Adrenal gland (tissue), 12 donors: ENCODE data around the gene PLPP7. TPM values are rescaled to one million over a fixed set of nuclear protein-coding genes. Genes with fewer than 3 reads are reported as not detected.

Experiments used
- DNase-seq, 7 donors: peaks; one replicate each; pipeline ENCODE4 v3.0.0-alpha.2; 2019 to 2020
- H3K27ac ChIP-seq, 5 donors: fragments of 200-600 bp; sonication (generic) in 4 of 5; 1 replicate in 3 of 5; 2 replicates in 2 of 5; pipeline versions ENCODE4 v1.5.1 to v1.8.0; 2016 to 2020; ENCODE audit warnings: mild to moderate bottlenecking in 1 of 5
- H3K27me3 ChIP-seq: fragments of 200-600 bp; 2 replicates; pipeline ENCODE4 v1.8.0; 2021
- H3K36me3 ChIP-seq, 2 donors: fragments of 200-600 bp; replicated peaks in 1 of 2; 1 replicate in 1 of 2; 2 replicates in 1 of 2; pipeline versions ENCODE4 v1.5.1 to v1.8.0; 2018 to 2022
- H3K4me1 ChIP-seq, 2 donors: fragments of 200-600 bp; replicated peaks in 1 of 2; 1 replicate in 1 of 2; 2 replicates in 1 of 2; pipeline versions ENCODE4 v1.5.1 to v1.8.0; 2018 to 2021
- H3K4me3 ChIP-seq, 4 donors: fragments of 200-600 bp; sonication (generic) in 3 of 4; one replicate each; pipeline ENCODE4 v1.5.1; 2016 to 2018
- H3K9me3 ChIP-seq, 3 donors: fragments of 200-600 bp; sonication (generic) in 1 of 3; replicated peaks in 1 of 3; 1 replicate in 2 of 3; 2 replicates in 1 of 3; pipeline versions ENCODE4 v1.5.1 to v1.8.0; 2016 to 2021
- CTCF ChIP-seq, 6 experiments: fragments of 450-650 bp in 4 of 6; fragments of 200-600 bp in 2 of 6; sonication (generic) in 1 of 6; IDR thresholded peaks; 1 replicate in 5 of 6; 2 replicates in 1 of 6; pipeline versions ENCODE4 v1.5.1 to v1.8.0; 2016 to 2021; ENCODE audit warnings: antibody characterized with exemption in 6 of 6, mild to moderate bottlenecking in 2 of 6, moderate library complexity in 1 of 6
- POLR2A ChIP-seq, 2 donors: fragments of 450-650 bp; IDR thresholded peaks; one replicate each; pipeline ENCODE4 v1.6.1; 2017; ENCODE audit warnings: antibody characterized with exemption in 2 of 2, mild to moderate bottlenecking in 2 of 2, moderate library complexity in 1 of 2
- WGBS, 4 donors: extraction: QIAGEN DNeasy Blood & Tissue Kit in 2 of 4; methylation state at CpG; one replicate each; pipeline versions ENCODE4 v1.1.5 to v1.1.7; 2013 to 2017; 5-methylcytosine and 5-hydroxymethylcytosine counted together
- intact Hi-C, 2 donors: fragments of 100-400 bp; cut with DNase I; formaldehyde crosslinking; loops; one replicate each; pipeline versions ENCODE4 v1.14.1 to v1.15.0; 2022 to 2023
- polyA plus RNA-seq, 3 donors: library from polyadenylated mRNA; stranded (reverse); fragments of 200-250 nt in 2 of 3; fragments of 350-450 nt in 1 of 3; fragmentation: Illumina TruSeq in 1 of 3; extraction: RNeasy Lipid Tissue Mini Kit (QIAGEN cat#74804) in 1 of 3; gene quantifications; one replicate each; pipeline ENCODE4 v1.2.3, GENCODE V29; 2013 to 2014
- total RNA-seq, 9 donors: library from RNA; depleted of rRNA in 4 of 9; stranded (reverse); fragments of >200 nt in 4 of 9; fragments of 120-200 nt in 1 of 9; fragmentation: NEBNext Ultra II Directional in 1 of 9; extraction: Animal tissue kit (Norgen Biotek cat#: 25700) in 1 of 9; gene quantifications; one replicate each; pipeline versions ENCODE4 v1.1.0 to v1.2.4, GENCODE V29; 2013 to 2023
- donor health status: healthy with polysubstance abuse.
- donor health status: Bipolar disorder and iron deficiency.
- donor health status: DM: yes; HTN: yes; CAD: no.
- donor health status: DM: no; HTN: no; CAD: no.
- donor health status: DM: no; HTN: no; CAD: no.
- donor health status: DM: yes; HTN: yes; CAD: no.

Gene PLPP7
- total and polyA plus RNA-seq, 12 donors, result 4.8 to 31.4 (median 16.5) TPM

GRCh38 chr9:131308452-131308851, 18.9 kb downstream of the PLPP7 start:
- WGBS, 4 donors, result 92 to 96% (median 93%) methylated on average over 11 of the region's 11 CpGs
- no peaks in the 10 kb centered on the region for H3K36me3 ChIP-seq
- no peaks in the 10 kb centered on the region for H3K9me3 ChIP-seq
- H3K27me3 ChIP-seq, result no peaks in the 10 kb centered on the region
- no peak overlapping the region for H3K27ac ChIP-seq
- TF ChIP-seq POLR2A (IDR thresholded peaks at IDR 0.05) (no peak), CTCF (IDR thresholded peaks at IDR 0.05) (no peak)
- no peak overlapping the region for H3K4me3 ChIP-seq
- no peak for DNase-seq
- intact Hi-C loops, result no loop called here
- H3K4me1 ChIP-seq, result no peaks in the 10 kb centered on the region

- no peaks in the 10 kb centered on the region for H3K27me3 ChIP-seq
- intact Hi-C loops, result no loop called here
- H3K27ac ChIP-seq, result no peak overlapping the region
- H3K4me3 ChIP-seq, result no peak overlapping the region
- no peak for DNase-seq
- no peaks in the 10 kb centered on the region for H3K36me3 ChIP-seq
- 80 to 88% (median 82%) methylated on average over 14 to 17 of the region's 17 CpGs for WGBS, 4 donors
- TF ChIP-seq POLR2A (IDR thresholded peaks at IDR 0.05) (no peak), CTCF (IDR thresholded peaks at IDR 0.05) (no peak)
- no peaks in the 10 kb centered on the region for H3K4me1 ChIP-seq
- H3K9me3 ChIP-seq, result no peaks in the 10 kb centered on the region
Observed at GRCh38 chr9:131308906-131309529, 19.5 kb downstream of the PLPP7 start.

- no peaks in the 10 kb centered on the region for H3K27me3 ChIP-seq
- DNase-seq, result no peak
- no peak for TF ChIP-seq CTCF (IDR thresholded peaks at IDR 0.05)
- no peak for TF ChIP-seq POLR2A (IDR thresholded peaks at IDR 0.05)
- intact Hi-C loops, result no loop called here
- 80 to 91% (median 84%) methylated on average over 15 to 18 of the region's 18 CpGs for WGBS, 4 donors
- no peaks in the 10 kb centered on the region for H3K9me3 ChIP-seq
- no peak overlapping the region for H3K4me3 ChIP-seq
- H3K4me1 ChIP-seq, result no peaks in the 10 kb centered on the region
- no peak overlapping the region for H3K27ac ChIP-seq
- H3K36me3 ChIP-seq, result no peaks in the 10 kb centered on the region
Observed at GRCh38 chr9:131309530-131310276, 20.2 kb downstream of the PLPP7 start.

GRCh38 chr9:131310833-131311554, 21.5 kb downstream of the PLPP7 start:
- no peaks in the 10 kb centered on the region for H3K27me3 ChIP-seq
- no peaks in the 10 kb centered on the region for H3K9me3 ChIP-seq
- TF ChIP-seq POLR2A (IDR thresholded peaks at IDR 0.05) (no peak), CTCF (IDR thresholded peaks at IDR 0.05) (peak in 1 of 6 experiments; percentile 8)
- no peak overlapping the region for H3K4me3 ChIP-seq
- H3K27ac ChIP-seq, result no peak overlapping the region
- intact Hi-C loops, result no loop called here
- 30 to 49% (median 33%) methylated on average over 2 to 20 of the region's 20 CpGs for WGBS, 4 donors
- DNase-seq, result peak in 2 of 7 donors; percentile 19 to 55
- H3K4me1 ChIP-seq, result no peaks in the 10 kb centered on the region
- H3K36me3 ChIP-seq, result no peaks in the 10 kb centered on the region
